CD4-positive, alpha-beta T cell treated with Interleukin-17A for 1 hour (primary cell): ENCODE results near the gene DUSP23.

Experiments used
- DNase-seq: peaks from one replicate; pipeline ENCODE4 v3.0.0-alpha.2; 2020

The DUSP23 gene

GRCh38 chr1:159829273-159829634 lies 48.5 kb downstream of the DUSP23 start:
- peak; percentile 5 for DNase-seq

GRCh38 chr1:159829822-159830465 lies 49.2 kb downstream of the DUSP23 start:
- DNase-seq = no peak

- DNase-seq = no peak
These were observed 50.0 kb downstream of the DUSP23 start for GRCh38 chr1:159830722-159831121.

- no peak for DNase-seq
These were observed 50.8 kb downstream of the DUSP23 start for GRCh38 chr1:159831412-159832141.
